HFFc6 (cell line): ENCODE data around the gene ZER1. TPM values are rescaled to one million over a fixed set of nuclear protein-coding genes. Genes with fewer than 3 reads are reported as not detected.

Experiments
- DNase-seq: peaks from one replicate; pipeline ENCODE4 v3.0.0-alpha.2; 2018
- H3K27ac Mint-ChIP-seq: 2 replicates; pipeline ENCODE4 v1.8.0; 2020; ENCODE audit warnings: mild to moderate bottlenecking, mixed read lengths
- H3K27me3 Mint-ChIP-seq: 2 replicates; pipeline ENCODE4 v1.8.0; 2021; ENCODE audit warnings: mild to moderate bottlenecking, moderate library complexity, mixed read lengths; ENCODE audit not compliant: insufficient read depth
- H3K36me3 Mint-ChIP-seq: 2 replicates; pipeline ENCODE4 v1.8.0; 2021; ENCODE audit warnings: low read depth, mixed read lengths
- H3K4me1 Mint-ChIP-seq: 2 replicates; pipeline ENCODE4 v1.8.0; 2020; ENCODE audit warnings: low read depth, mixed read lengths
- H3K4me3 Mint-ChIP-seq: 2 replicates; pipeline ENCODE4 v1.8.0; 2020; ENCODE audit warnings: mild to moderate bottlenecking, moderate library complexity, mixed read lengths
- H3K9me3 Mint-ChIP-seq: 2 replicates; pipeline ENCODE4 v1.8.0; 2020; ENCODE audit warnings: mild to moderate bottlenecking, mixed read lengths
- long read RNA-seq: library from polyadenylated mRNA; unstranded; transcript quantifications from one replicate; pipeline ENCODE4 v2.0.0, GENCODE V29; 2019
- total RNA-seq, 6 experiments: library from RNA; stranded (reverse); fragmentation: NEBNext Ultra II Directional; extraction: Animal tissue kit (Norgen Biotek cat#: 25700); gene quantifications; 2 replicates in 1 of 6; 3 replicates in 5 of 6; pipeline ENCODE4 v1.2.3, GENCODE V29; 2021
- TF ChIP-seq, protein P1 (sequence below): fragments of 200-600 bp; sonication (generic); IDR thresholded peaks from 2 replicates; pipeline ENCODE4 v1.5.0; 2021; ENCODE audit warnings: antibody characterized with exemption, mild to moderate bottlenecking

ZER1 gene
- total RNA-seq = 10 to 100 TPM; 32.5 to 47.6 (median 37.8) TPM
- long read RNA-seq, full-length matches to known transcripts = 4 of 28 reads
- long read RNA-seq, partial matches to known transcripts = 8 of 28 reads
- long read RNA-seq, other reads (novel, unspliced or antisense) = 16 of 28 reads

DNA sequence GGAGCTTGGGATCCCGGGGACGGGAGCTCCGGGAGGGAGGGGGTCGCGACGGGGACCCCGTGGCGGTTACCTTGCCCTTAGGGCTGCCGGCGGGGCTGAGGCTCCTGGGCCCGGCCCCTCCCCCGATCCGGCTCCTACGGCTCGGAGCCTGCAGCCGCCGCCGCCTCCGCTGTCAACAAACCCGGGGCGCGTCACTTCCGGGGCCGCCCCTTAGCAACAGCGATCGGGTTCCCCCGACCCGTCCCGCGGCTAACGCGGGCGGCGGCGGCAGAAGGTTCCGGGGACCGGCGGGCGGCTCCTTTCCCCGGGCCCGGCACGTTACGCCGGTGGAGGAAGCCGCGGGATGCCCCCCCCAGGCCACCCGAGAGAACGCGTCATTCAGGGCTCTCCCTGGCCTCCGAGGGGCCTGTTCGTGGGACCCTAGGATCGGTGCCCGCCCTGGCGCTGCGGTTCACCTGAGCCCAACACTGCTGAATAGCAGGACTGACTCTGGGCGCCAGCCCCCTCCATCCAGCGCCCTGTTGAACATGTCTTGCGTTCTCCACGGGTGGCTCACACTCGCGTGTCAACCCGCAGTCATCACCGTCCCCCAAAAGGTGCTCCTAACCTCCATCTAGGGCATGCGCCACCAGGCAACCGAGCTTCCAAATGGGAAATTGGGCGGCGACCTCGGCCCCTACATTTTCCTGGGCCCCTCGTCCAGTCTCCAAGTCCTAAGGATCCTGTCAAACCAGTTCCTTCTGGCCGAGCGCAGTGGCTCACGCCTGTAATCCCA, at the start of gene ZER1:
TSS of gene ZER1 (minus strand) at position 183 of the 775 bp plus-strand sequence. CDS start 16,362 bp downstream, outside the sequence.
- H3K4me3 Mint-ChIP-seq = peak within 1 kb of the TSS; percentile 96
- DNase-seq = peak; percentile 75
- no peaks in the 10 kb centered on the region; the same call in 1 of the 2 replicates for H3K27me3 Mint-ChIP-seq
- H3K4me1 Mint-ChIP-seq = peaks cover 15% of the 10 kb centered on the region
- no peaks in the 10 kb centered on the region; the same call in 1 of the 2 replicates for H3K36me3 Mint-ChIP-seq
- H3K9me3 Mint-ChIP-seq = peaks cover 9% of the 10 kb centered on the region; the same call in 1 of the 2 replicates
- TF ChIP-seq, protein P1, sequence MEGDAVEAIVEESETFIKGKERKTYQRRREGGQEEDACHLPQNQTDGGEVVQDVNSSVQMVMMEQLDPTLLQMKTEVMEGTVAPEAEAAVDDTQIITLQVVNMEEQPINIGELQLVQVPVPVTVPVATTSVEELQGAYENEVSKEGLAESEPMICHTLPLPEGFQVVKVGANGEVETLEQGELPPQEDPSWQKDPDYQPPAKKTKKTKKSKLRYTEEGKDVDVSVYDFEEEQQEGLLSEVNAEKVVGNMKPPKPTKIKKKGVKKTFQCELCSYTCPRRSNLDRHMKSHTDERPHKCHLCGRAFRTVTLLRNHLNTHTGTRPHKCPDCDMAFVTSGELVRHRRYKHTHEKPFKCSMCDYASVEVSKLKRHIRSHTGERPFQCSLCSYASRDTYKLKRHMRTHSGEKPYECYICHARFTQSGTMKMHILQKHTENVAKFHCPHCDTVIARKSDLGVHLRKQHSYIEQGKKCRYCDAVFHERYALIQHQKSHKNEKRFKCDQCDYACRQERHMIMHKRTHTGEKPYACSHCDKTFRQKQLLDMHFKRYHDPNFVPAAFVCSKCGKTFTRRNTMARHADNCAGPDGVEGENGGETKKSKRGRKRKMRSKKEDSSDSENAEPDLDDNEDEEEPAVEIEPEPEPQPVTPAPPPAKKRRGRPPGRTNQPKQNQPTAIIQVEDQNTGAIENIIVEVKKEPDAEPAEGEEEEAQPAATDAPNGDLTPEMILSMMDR = no peak
- peak within 1 kb of the TSS; percentile 92 for H3K27ac Mint-ChIP-seq

GRCh38 chr9:128820665-128821583, 49.2 kb upstream of the ZER1 start:
- peaks cover 2% of the 10 kb centered on the region for H3K27me3 Mint-ChIP-seq
- TF ChIP-seq, protein P1 = no peak
- peaks cover 5% of the 10 kb centered on the region; the same call in 1 of the 2 replicates for H3K36me3 Mint-ChIP-seq
- H3K4me3 Mint-ChIP-seq = no peak overlapping the region
- DNase-seq = no peak
- no peaks in the 10 kb centered on the region for H3K9me3 Mint-ChIP-seq
- H3K27ac Mint-ChIP-seq = no peak overlapping the region
- peaks cover 9% of the 10 kb centered on the region for H3K4me1 Mint-ChIP-seq

DNA sequence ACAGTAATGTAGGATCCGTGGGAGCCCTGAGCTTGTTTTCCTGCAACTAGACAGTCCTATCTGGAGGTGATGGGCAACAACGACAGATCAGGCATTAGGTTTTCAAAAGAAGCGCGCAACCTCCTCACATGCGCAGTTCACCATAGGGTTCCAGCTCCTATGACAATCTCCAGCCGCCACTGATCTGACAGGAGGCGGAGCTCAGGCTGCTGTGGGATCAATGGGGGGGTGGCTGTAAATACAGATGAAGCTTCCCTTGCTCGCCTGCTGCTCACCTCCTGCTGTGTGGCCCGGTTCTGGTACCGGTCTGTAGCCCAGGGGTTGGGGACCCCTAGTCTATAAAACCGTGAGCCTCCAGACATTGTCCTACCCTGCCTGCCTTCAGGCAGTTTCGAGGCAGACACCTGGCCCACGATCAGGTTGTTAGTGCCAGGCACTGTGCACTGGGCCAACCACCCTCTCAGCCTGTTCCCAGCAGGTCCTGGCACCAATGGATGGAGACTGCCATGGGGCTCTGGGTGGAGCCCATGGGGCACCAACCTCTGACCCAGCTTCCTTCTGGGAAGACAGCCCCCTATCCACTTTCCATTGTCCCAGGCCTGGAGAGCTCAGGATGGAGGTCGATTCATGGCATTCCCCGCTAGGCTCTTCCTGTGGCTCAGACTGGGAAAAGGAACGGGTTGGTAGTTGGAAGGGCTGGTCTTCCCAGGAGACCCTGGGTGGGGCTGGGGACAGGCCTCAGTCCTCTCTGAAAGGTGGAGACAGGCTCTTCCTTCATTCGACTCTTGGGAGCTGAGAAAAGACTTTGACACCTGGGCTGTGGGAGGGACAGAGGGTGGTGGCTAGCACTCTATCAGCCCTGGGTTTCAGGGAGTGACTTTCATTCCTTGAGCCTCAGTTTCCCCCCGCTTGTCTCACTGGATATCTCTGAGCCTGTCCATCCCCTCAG, 48.3 kb upstream of the ZER1 start:
- Mint-ChIP-seq H3K27me3 (peaks cover 2% of the 10 kb centered on the region), H3K36me3 (peaks cover 5% of the 10 kb centered on the region; the same call in 1 of the 2 replicates), H3K27ac (no peak overlapping the region), H3K4me3 (peak overlapping the region; percentile 86), H3K4me1 (peaks cover 9% of the 10 kb centered on the region), H3K9me3 (no peaks in the 10 kb centered on the region)
- TF ChIP-seq, protein P1 = no peak
- DNase-seq = no peak

DNA sequence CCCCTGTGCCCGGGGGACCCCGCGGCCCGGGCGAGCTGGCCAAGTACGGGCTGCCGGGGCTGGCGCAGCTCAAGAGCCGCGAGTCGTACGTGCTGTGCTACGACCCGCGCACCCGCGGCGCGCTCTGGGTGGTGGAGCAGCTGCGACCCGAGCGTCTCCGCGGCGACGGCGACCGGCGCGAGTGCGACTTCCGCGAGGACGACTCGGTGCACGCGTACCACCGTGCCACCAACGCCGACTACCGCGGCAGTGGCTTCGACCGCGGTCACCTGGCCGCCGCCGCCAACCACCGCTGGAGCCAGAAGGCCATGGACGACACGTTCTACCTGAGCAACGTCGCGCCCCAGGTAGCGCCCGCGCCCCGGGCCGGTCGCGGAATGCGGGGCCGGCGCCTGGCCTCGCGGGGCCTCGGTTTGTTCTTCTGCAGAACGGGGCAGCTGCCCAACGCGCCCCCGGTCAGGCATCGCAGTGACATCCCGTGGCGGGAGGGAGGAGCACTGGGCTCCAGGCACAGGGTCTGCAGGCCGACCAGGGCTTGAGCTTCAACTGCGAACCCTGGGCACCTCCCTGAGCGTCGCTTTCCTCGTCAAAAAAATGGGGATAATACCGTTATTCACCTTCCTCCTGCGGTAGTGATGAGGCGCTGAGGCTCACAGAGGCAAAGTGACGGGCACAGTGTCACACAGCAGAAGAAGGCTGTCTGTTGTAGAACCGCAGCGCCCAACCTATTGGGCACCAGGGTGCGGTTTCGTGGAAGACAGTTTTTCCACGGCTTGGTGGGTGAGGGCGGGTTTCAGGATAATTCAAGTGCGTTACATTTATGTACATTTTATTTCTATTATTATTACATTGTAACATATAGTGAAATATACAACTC, 47.4 kb upstream of the ZER1 start:
- Mint-ChIP-seq H3K9me3 (no peaks in the 10 kb centered on the region), H3K4me3 (peak overlapping the region; percentile 86), H3K27me3 (peaks cover 2% of the 10 kb centered on the region), H3K27ac (peak overlapping the region; percentile 49; the same call in 1 of the 2 replicates), H3K4me1 (peaks cover 9% of the 10 kb centered on the region), H3K36me3 (peaks cover 5% of the 10 kb centered on the region; the same call in 1 of the 2 replicates)
- TF ChIP-seq, protein P1 = no peak
- DNase-seq = no peak
